TTC549 (cell line): Measurements from ENCODE around the gene GCNT4.

Experiments
- FAIRE-seq: peaks from 2 replicates; lab custom pipeline; 2012; peaks lifted over from hg19 to GRCh38; lab: Jason Lieb, UNC

The GCNT4 gene

GRCh38 chr5:75012748-75013147 is 39.6 kb downstream of the GCNT4 start:
- no peak for FAIRE-seq

GRCh38 chr5:75010838-75011237 is 41.5 kb downstream of the GCNT4 start:
- FAIRE-seq: no peak

DNA sequence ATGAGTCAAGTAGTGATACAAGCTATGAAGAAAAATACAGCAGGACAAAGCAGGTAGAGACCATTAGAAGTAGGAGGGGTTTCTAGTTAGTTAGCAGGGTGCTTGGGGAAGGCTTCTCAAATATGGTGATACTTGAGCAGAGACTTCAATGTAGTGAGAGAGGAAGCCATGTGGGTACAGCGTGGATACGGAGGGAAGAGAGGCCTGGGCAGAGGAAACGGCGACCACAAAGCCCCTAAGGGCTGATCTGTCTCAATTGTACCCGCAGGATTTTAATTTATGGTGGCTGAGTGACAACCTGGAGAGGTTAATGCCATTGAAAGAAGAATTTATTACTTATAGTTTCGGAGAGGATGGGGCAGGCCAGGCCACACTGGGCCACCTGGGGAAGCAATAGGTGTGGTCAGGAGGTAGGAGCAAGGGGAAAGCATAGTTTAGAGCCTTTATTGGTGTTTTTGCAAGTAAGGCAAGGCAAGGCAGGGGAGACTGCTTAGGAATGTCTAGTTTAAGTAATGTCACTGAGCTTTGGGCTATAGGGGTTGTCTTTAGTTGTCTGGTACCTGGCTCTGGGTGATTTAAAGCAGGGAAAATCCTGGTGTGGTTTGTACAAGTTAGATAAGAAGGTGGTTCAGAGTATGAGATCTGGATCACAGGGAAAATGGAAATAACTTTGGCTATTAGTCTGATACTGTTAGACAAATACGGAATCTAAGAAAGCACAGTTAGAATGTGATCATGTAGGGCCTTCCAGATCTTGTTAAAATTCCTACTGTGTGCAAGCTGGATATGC is 42.6 kb downstream of the GCNT4 start:
- no peak for FAIRE-seq

GRCh38 chr5:75006865-75007822 is 45.2 kb downstream of the GCNT4 start:
- FAIRE-seq: no peak

- no peak for FAIRE-seq
These were observed 46.8 kb downstream of the GCNT4 start for GRCh38 chr5:75005561-75005960.
